SW 1271 (cell line): ENCODE measurements around the gene CYP2B6.
A peak's percentile ranks its signal among the peaks of the same experiment; 100 is the strongest.
"Not testable (repeated sequence)": the region's sequence is repeated elsewhere in the genome, so short reads cannot be mapped to it uniquely, and the experiment has no call there.

Experiments used
- DNase-seq, 2 experiments: peaks; one replicate each; lab custom pipeline; 2025; lab: John Stamatoyannopoulos, UW

Gene CYP2B6

GRCh38 chr19:40990972-40991381, at the start of gene CYP2B6:
CYP2B6 (plus strand) TSS chr19:40991282; CDS start chr19:40991306, 24 bp downstream.
- DNase-seq = no peak

GRCh38 chr19:40941481-40942219, 49.4 kb upstream of the CYP2B6 start:
- no peak for DNase-seq

GRCh38 chr19:40945645-40946044, 45.4 kb upstream of the CYP2B6 start:
- DNase-seq = no peak

GRCh38 chr19:40947114-40947513, 44.0 kb upstream of the CYP2B6 start:
- DNase-seq = no peak

- DNase-seq = no peak
Measured at GRCh38 chr19:40947573-40947972, 43.5 kb upstream of the CYP2B6 start.

GRCh38 chr19:40948580-40949299, 42.3 kb upstream of the CYP2B6 start:
- no peak for DNase-seq

GRCh38 chr19:40954573-40954972, 36.5 kb upstream of the CYP2B6 start:
- DNase-seq = no peak

- DNase-seq = no peak
Measured at GRCh38 chr19:40959338-40959737, 31.7 kb upstream of the CYP2B6 start.

- no peak for DNase-seq
Measured at GRCh38 chr19:40960062-40960685, 30.9 kb upstream of the CYP2B6 start.

- DNase-seq = no peak
Measured at GRCh38 chr19:40960780-40961179, 30.3 kb upstream of the CYP2B6 start.

- DNase-seq = peak in 1 of 2 experiments; percentile 63
Measured at GRCh38 chr19:40962460-40962961, 28.6 kb upstream of the CYP2B6 start.

GRCh38 chr19:40964361-40964760, 26.7 kb upstream of the CYP2B6 start:
- DNase-seq = not testable (repeated sequence)

- not testable (repeated sequence) for DNase-seq
Measured at GRCh38 chr19:40965351-40965750, 25.7 kb upstream of the CYP2B6 start.

- not testable (repeated sequence) for DNase-seq
Measured at GRCh38 chr19:40966591-40966990, 24.5 kb upstream of the CYP2B6 start.

- DNase-seq = not testable (repeated sequence)
Measured at GRCh38 chr19:40968065-40968464, 23.0 kb upstream of the CYP2B6 start.

- not testable (repeated sequence) for DNase-seq
Measured at GRCh38 chr19:40969721-40970120, 21.4 kb upstream of the CYP2B6 start.

- not testable (repeated sequence) for DNase-seq
Measured at GRCh38 chr19:40970396-40971345, 20.4 kb upstream of the CYP2B6 start.

GRCh38 chr19:40974633-40975037, 16.4 kb upstream of the CYP2B6 start:
- DNase-seq = peak in 1 of 2 experiments; percentile 39

GRCh38 chr19:40976134-40976533, 14.9 kb upstream of the CYP2B6 start:
- no peak for DNase-seq

- no peak for DNase-seq
Measured at GRCh38 chr19:40976724-40977123, 14.4 kb upstream of the CYP2B6 start.

- not testable (repeated sequence) for DNase-seq
Measured at GRCh38 chr19:40979759-40980158, 11.3 kb upstream of the CYP2B6 start.
